Neutrophil (primary cell): ENCODE results near the gene GABBR2.

Experiments
- H3K27ac ChIP-seq: fragments of 200-600 bp; sonication (generic); 2 replicates; pipeline ENCODE4 v1.5.1; 2016; ENCODE audit warnings: mild to moderate bottlenecking, moderate library complexity
- H3K27me3 ChIP-seq: fragments of 200-600 bp; sonication (generic); 2 replicates; pipeline ENCODE4 v1.6.0; 2016; ENCODE audit warnings: mild to moderate bottlenecking
- H3K36me3 ChIP-seq: fragments of 200-600 bp; sonication (generic); 2 replicates; pipeline ENCODE4 v1.5.1; 2017
- H3K4me1 ChIP-seq, 2 experiments: fragments of 200-600 bp in 1 of 2; sonication (generic) in 1 of 2; 1 replicate in 1 of 2; 2 replicates in 1 of 2; pipeline versions ENCODE4 v1.5.1 to v1.6.1; 2013 to 2016; ENCODE audit warnings: low read depth in 1 of 2, low read length in 1 of 2, mild to moderate bottlenecking in 1 of 2, moderate library complexity in 1 of 2; ENCODE audit not compliant: control insufficient read depth in 1 of 2, insufficient read depth in 1 of 2
- H3K4me3 ChIP-seq, 2 experiments: fragments of 200-600 bp in 1 of 2; sonication (generic) in 1 of 2; 1 replicate in 1 of 2; 2 replicates in 1 of 2; pipeline ENCODE4 v1.5.1; 2013 to 2016; ENCODE audit warnings: low read depth in 1 of 2, low read length in 1 of 2, mild to moderate bottlenecking in 1 of 2, moderate library complexity in 1 of 2
- H3K9me3 ChIP-seq: fragments of 200-600 bp; sonication (generic); 2 replicates; pipeline ENCODE4 v1.5.1; 2016
- TF ChIP-seq, protein P1 (sequence below): fragments of 200-600 bp; sonication (generic); IDR thresholded peaks from 2 replicates; pipeline ENCODE4 v1.5.1; 2016; ENCODE audit warnings: antibody characterized with exemption

GABBR2 gene

GRCh38 chr9:98450496-98450895 lies 258.2 kb downstream of the GABBR2 start:
- Histone ChIP-seq H3K27ac (no peak overlapping the region), H3K4me3 (no peak overlapping the region), H3K27me3 (peaks cover 27% of the 10 kb centered on the region), H3K36me3 (no peaks in the 10 kb centered on the region), H3K4me1 (no peaks in the 10 kb centered on the region), H3K9me3 (no peaks in the 10 kb centered on the region)
- TF ChIP-seq, protein P1, sequence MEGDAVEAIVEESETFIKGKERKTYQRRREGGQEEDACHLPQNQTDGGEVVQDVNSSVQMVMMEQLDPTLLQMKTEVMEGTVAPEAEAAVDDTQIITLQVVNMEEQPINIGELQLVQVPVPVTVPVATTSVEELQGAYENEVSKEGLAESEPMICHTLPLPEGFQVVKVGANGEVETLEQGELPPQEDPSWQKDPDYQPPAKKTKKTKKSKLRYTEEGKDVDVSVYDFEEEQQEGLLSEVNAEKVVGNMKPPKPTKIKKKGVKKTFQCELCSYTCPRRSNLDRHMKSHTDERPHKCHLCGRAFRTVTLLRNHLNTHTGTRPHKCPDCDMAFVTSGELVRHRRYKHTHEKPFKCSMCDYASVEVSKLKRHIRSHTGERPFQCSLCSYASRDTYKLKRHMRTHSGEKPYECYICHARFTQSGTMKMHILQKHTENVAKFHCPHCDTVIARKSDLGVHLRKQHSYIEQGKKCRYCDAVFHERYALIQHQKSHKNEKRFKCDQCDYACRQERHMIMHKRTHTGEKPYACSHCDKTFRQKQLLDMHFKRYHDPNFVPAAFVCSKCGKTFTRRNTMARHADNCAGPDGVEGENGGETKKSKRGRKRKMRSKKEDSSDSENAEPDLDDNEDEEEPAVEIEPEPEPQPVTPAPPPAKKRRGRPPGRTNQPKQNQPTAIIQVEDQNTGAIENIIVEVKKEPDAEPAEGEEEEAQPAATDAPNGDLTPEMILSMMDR: no peak

DNA sequence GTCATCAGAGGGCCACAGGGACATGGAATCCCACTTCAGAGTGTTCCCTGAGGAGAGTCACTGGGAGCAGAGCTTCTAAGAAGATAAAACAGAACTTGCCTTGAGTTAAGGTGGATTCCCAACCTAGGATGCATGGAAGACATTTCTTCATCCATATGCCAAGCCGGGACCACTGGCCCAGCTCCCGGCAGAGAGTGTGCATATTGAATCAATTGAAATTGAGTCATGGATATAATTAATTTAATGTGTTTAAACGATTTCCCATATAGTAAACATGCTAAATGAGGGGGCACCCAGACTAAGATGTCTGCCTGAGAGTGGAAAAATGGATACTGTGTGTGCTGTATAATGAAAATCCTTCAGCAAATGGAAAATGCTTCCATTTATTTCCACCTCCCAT lies 258.9 kb downstream of the GABBR2 start:
- Histone ChIP-seq H3K9me3 (no peaks in the 10 kb centered on the region), H3K27ac (no peak overlapping the region), H3K27me3 (peaks cover 27% of the 10 kb centered on the region), H3K4me1 (no peaks in the 10 kb centered on the region), H3K4me3 (no peak overlapping the region), H3K36me3 (no peaks in the 10 kb centered on the region)
- TF ChIP-seq, protein P1: no peak

DNA sequence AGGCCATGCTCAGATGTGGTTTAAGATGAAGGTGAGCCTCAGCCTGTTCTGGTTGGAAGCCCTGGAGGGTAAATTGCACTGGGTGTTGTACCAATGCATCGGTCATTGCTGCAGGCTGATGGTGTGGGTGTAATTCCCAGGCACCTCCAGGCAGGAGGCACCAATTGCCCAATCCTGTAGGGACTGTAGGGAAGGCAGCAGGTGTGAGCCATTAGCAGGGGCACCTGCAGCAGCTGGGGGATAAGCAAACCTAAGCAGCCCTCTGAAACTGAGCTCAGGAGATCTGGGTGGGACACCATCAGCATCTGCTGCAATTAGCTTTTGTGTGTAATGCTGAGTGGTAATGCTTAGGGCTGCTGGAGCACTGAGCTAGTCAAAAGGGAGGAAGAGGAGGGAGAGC lies 263.2 kb downstream of the GABBR2 start:
- H3K27me3 ChIP-seq: peaks cover 50% of the 10 kb centered on the region
- H3K36me3 ChIP-seq: no peaks in the 10 kb centered on the region
- H3K4me3 ChIP-seq: no peak overlapping the region
- no peak overlapping the region for H3K27ac ChIP-seq
- TF ChIP-seq, protein P1: no peak
- H3K4me1 ChIP-seq: no peaks in the 10 kb centered on the region
- no peaks in the 10 kb centered on the region for H3K9me3 ChIP-seq

GRCh38 chr9:98444601-98445000 lies 264.1 kb downstream of the GABBR2 start:
- Histone ChIP-seq H3K4me3 (no peak overlapping the region), H3K36me3 (no peaks in the 10 kb centered on the region), H3K9me3 (no peaks in the 10 kb centered on the region), H3K27me3 (peaks cover 48% of the 10 kb centered on the region), H3K27ac (no peak overlapping the region), H3K4me1 (no peaks in the 10 kb centered on the region)
- TF ChIP-seq, protein P1: no peak

GRCh38 chr9:98442541-98442940 lies 266.2 kb downstream of the GABBR2 start:
- H3K36me3 ChIP-seq: no peaks in the 10 kb centered on the region
- TF ChIP-seq, protein P1: no peak

GRCh38 chr9:98442114-98442513 lies 266.6 kb downstream of the GABBR2 start:
- Histone ChIP-seq H3K27ac (no peak overlapping the region), H3K4me3 (no peak overlapping the region), H3K27me3 (peaks cover 43% of the 10 kb centered on the region), H3K4me1 (no peaks in the 10 kb centered on the region), H3K9me3 (no peaks in the 10 kb centered on the region), H3K36me3 (no peaks in the 10 kb centered on the region)
- TF ChIP-seq, protein P1: no peak

More at GRCh38 chr9:98442541-98442940, 266.2 kb downstream of the GABBR2 start:
- Histone ChIP-seq H3K27me3 (peaks cover 43% of the 10 kb centered on the region), H3K4me3 (no peak overlapping the region), H3K9me3 (no peaks in the 10 kb centered on the region), H3K27ac (no peak overlapping the region), H3K4me1 (no peaks in the 10 kb centered on the region)
